Neuronal stem cell (in vitro differentiated cells): ENCODE data around the gene EIF2B5.
"Not testable (repeated sequence)": the region's sequence is repeated elsewhere in the genome, so short reads cannot be mapped to it uniquely, and the experiment has no call there.

Source experiments
- DNase-seq: peaks from one replicate; pipeline ENCODE4 v3.0.0-alpha.2; 2013; ENCODE audit warnings: low spot score
- H2AFZ ChIP-seq: one replicate; pipeline ENCODE4 v1.6.1; 2013; ENCODE audit warnings: mild to moderate bottlenecking, low read length, inconsistent platforms
- H2AK5ac ChIP-seq: 2 replicates; pipeline ENCODE4 v1.6.1; 2013; ENCODE audit warnings: low read depth, mild to moderate bottlenecking, inconsistent platforms, low read length, moderate library complexity, mixed read lengths
- H2BK120ac ChIP-seq: 2 replicates; pipeline ENCODE4 v1.6.1; 2013; ENCODE audit warnings: low read depth, mild to moderate bottlenecking, inconsistent platforms, low read length, moderate library complexity, mixed read lengths
- H2BK12ac ChIP-seq: one replicate; pipeline ENCODE4 v1.6.1; 2013; ENCODE audit warnings: low read length, inconsistent platforms
- H2BK15ac ChIP-seq: 2 replicates; pipeline ENCODE4 v1.6.1; 2013; ENCODE audit warnings: mild to moderate bottlenecking, low read length, inconsistent platforms, mixed read lengths
- H2BK5ac ChIP-seq: one replicate; pipeline ENCODE4 v1.6.1; 2013; ENCODE audit warnings: inconsistent platforms, mild to moderate bottlenecking, low read length, moderate library complexity
- H3K14ac ChIP-seq: one replicate; pipeline ENCODE4 v1.6.1; 2013; ENCODE audit warnings: low read length, inconsistent platforms
- H3K18ac ChIP-seq: 2 replicates; pipeline ENCODE4 v1.6.1; 2013; ENCODE audit warnings: low read length, inconsistent platforms
- H3K23ac ChIP-seq: 2 replicates; pipeline ENCODE4 v1.6.1; 2013; ENCODE audit warnings: low read depth, mild to moderate bottlenecking, mixed read lengths, low read length, inconsistent platforms; ENCODE audit not compliant: poor library complexity
- H3K27ac ChIP-seq: replicated peaks from 3 replicates; pipeline ENCODE4 v1.5.1; 2013; ENCODE audit warnings: low read length, inconsistent platforms
- H3K27me3 ChIP-seq, 3 experiments: 2 replicates each; pipeline ENCODE4 v1.6.1; 2013; ENCODE audit warnings: low read length in 3 of 3, mild to moderate bottlenecking in 2 of 3, inconsistent platforms in 1 of 3, low read depth in 1 of 3, mixed read lengths in 1 of 3, moderate library complexity in 1 of 3; ENCODE audit not compliant: control insufficient read depth in 3 of 3, insufficient read depth in 3 of 3
- H3K36me3 ChIP-seq, 2 donors: replicated peaks in 1 of 2; 2 replicates each; pipeline ENCODE4 v1.6.1; 2013; ENCODE audit warnings: low read length in 2 of 2; ENCODE audit not compliant: control insufficient read depth in 2 of 2, insufficient read depth in 2 of 2
- H3K4ac ChIP-seq: 2 replicates; pipeline ENCODE4 v1.6.1; 2013; ENCODE audit warnings: inconsistent platforms, mild to moderate bottlenecking, low read length, moderate library complexity
- H3K4me1 ChIP-seq, 2 donors: 1 replicate in 1 of 2; 2 replicates in 1 of 2; pipeline ENCODE4 v1.6.1; 2013; ENCODE audit warnings: low read length in 2 of 2, low read depth in 1 of 2; ENCODE audit not compliant: control insufficient read depth in 2 of 2, insufficient read depth in 1 of 2
- H3K4me2 ChIP-seq: one replicate; pipeline ENCODE4 v1.6.1; 2013; ENCODE audit warnings: mild to moderate bottlenecking, low read length, inconsistent platforms; ENCODE audit not compliant: insufficient read depth, poor library complexity, severe bottlenecking
- H3K4me3 ChIP-seq, 2 donors: 2 replicates each; pipeline ENCODE4 v1.5.1; 2013; ENCODE audit warnings: low read length in 2 of 2, mild to moderate bottlenecking in 2 of 2, inconsistent platforms in 1 of 2, moderate library complexity in 1 of 2
- H3K79me1 ChIP-seq: one replicate; pipeline ENCODE4 v1.6.1; 2013; ENCODE audit warnings: low read depth, mild to moderate bottlenecking, inconsistent platforms, low read length, moderate library complexity
- H3K9ac ChIP-seq: one replicate; pipeline ENCODE4 v1.6.1; 2013; ENCODE audit warnings: mild to moderate bottlenecking, low read depth, low read length, inconsistent platforms; ENCODE audit not compliant: poor library complexity
- H3K9me3 ChIP-seq, 2 donors: replicated peaks in 1 of 2; 2 replicates each; pipeline versions ENCODE3 to v1.6.1; 2013; ENCODE audit warnings: low read length in 2 of 2, mild to moderate bottlenecking in 2 of 2, inconsistent platforms in 1 of 2, low read depth in 1 of 2, mixed read lengths in 1 of 2, moderate library complexity in 1 of 2; ENCODE audit not compliant: control insufficient read depth in 2 of 2, insufficient read depth in 1 of 2
- H4K8ac ChIP-seq: one replicate; pipeline ENCODE4 v1.6.1; 2013; ENCODE audit warnings: low read depth, mild to moderate bottlenecking, inconsistent platforms, low read length, moderate library complexity
- H4K91ac ChIP-seq: one replicate; pipeline ENCODE4 v1.6.1; 2013; ENCODE audit warnings: low read length, low read depth, mild to moderate bottlenecking, inconsistent platforms; ENCODE audit not compliant: poor library complexity
- WGBS, 2 donors: extraction: QIAGEN DNeasy Blood & Tissue Kit; methylation state at CpG; one replicate each; pipeline ENCODE4 v1.1.7; 2013; ENCODE audit warnings: missing lambda C conversion rate in 2 of 2, mixed read lengths in 1 of 2; ENCODE audit not compliant: insufficient read length in 2 of 2, insufficient replicate concordance in 1 of 2; ENCODE audit errors: extremely low coverage in 2 of 2; 5-methylcytosine and 5-hydroxymethylcytosine counted together

EIF2B5 gene

GRCh38 chr3:184162571-184163070 lies 27.5 kb downstream of the EIF2B5 start:
- H2AFZ ChIP-seq, H2BK12ac ChIP-seq, H2AK5ac ChIP-seq, H3K4me1 ChIP-seq, H3K4me3 ChIP-seq, H3K23ac ChIP-seq, H3K9ac ChIP-seq, H3K4me2 ChIP-seq, H3K79me1 ChIP-seq, H4K91ac ChIP-seq, H3K14ac ChIP-seq, H3K9me3 ChIP-seq, H3K27ac ChIP-seq, H3K27me3 ChIP-seq, H4K8ac ChIP-seq, H2BK15ac ChIP-seq, H2BK120ac ChIP-seq, DNase-seq, H3K4ac ChIP-seq, H2BK5ac ChIP-seq, H3K18ac ChIP-seq: not testable (repeated sequence)
- no CpG with 5 or more reads among the region's 8 CpGs for WGBS, 2 donors
- peaks cover 38 to 66% of the 10 kb centered on the region in 2 donors for H3K36me3 ChIP-seq

GRCh38 chr3:184164648-184165330 lies 29.6 kb downstream of the EIF2B5 start:
- peaks cover 48 to 84% of the 10 kb centered on the region in 2 donors for H3K36me3 ChIP-seq
- no peak overlapping the region for H2BK5ac ChIP-seq
- H2BK120ac ChIP-seq, result no peak overlapping the region
- peak overlapping the region in 1 of 2 donors; percentile 38 for H3K4me3 ChIP-seq
- H2AK5ac ChIP-seq, result no peak overlapping the region
- H3K4ac ChIP-seq, result no peak overlapping the region
- H3K23ac ChIP-seq, result peak overlapping the region; percentile 21
- peaks cover 10% of the 10 kb centered on the region for H3K79me1 ChIP-seq
- WGBS, 2 donors, result no CpG with 5 or more reads among the region's 16 CpGs
- no peak overlapping the region for H3K9ac ChIP-seq
- no peak overlapping the region for H2BK12ac ChIP-seq
- H4K91ac ChIP-seq, result no peak overlapping the region
- H3K14ac ChIP-seq, result no peak overlapping the region
- no peak overlapping the region for H3K18ac ChIP-seq
- no peak overlapping the region for H2BK15ac ChIP-seq
- no peaks in the 10 kb centered on the region for H3K4me1 ChIP-seq
- no peak overlapping the region for H3K4me2 ChIP-seq
- H3K27me3 ChIP-seq, result no peaks in the 10 kb centered on the region
- H3K9me3 ChIP-seq, result no peaks in the 10 kb centered on the region
- no peak for DNase-seq
- H2AFZ ChIP-seq, result no peak overlapping the region
- H4K8ac ChIP-seq, result no peak overlapping the region
- no peak overlapping the region for H3K27ac ChIP-seq

GRCh38 chr3:184165543-184165942 lies 30.4 kb downstream of the EIF2B5 start:
- H3K9ac ChIP-seq, result no peak overlapping the region
- WGBS, 2 donors, result no CpG with 5 or more reads among the region's 3 CpGs
- H3K9me3 ChIP-seq, result no peaks in the 10 kb centered on the region
- H3K36me3 ChIP-seq, result peaks cover 50 to 86% of the 10 kb centered on the region in 2 donors
- H3K23ac ChIP-seq, result no peak overlapping the region
- H3K4me1 ChIP-seq, result no peaks in the 10 kb centered on the region
- no peak overlapping the region for H2BK120ac ChIP-seq
- no peak overlapping the region for H3K14ac ChIP-seq
- H2BK12ac ChIP-seq, result no peak overlapping the region
- no peak overlapping the region for H2AK5ac ChIP-seq
- no peak overlapping the region for H3K27ac ChIP-seq
- H3K4me2 ChIP-seq, result no peak overlapping the region
- no peak overlapping the region for H4K8ac ChIP-seq
- no peak overlapping the region for H2BK5ac ChIP-seq
- no peak overlapping the region for H2AFZ ChIP-seq
- H3K4ac ChIP-seq, result no peak overlapping the region
- no peak overlapping the region for H3K4me3 ChIP-seq
- H2BK15ac ChIP-seq, result no peak overlapping the region
- H3K27me3 ChIP-seq, result no peaks in the 10 kb centered on the region
- H3K18ac ChIP-seq, result no peak overlapping the region
- no peak for DNase-seq
- H3K79me1 ChIP-seq, result peaks cover 6% of the 10 kb centered on the region
- H4K91ac ChIP-seq, result no peak overlapping the region

GRCh38 chr3:184166671-184167070 lies 31.5 kb downstream of the EIF2B5 start:
- no peak for DNase-seq
- Histone ChIP-seq H3K9me3 (no peaks in the 10 kb centered on the region), H3K4ac (no peak overlapping the region), H3K4me3 (no peak overlapping the region), H2BK5ac (no peak overlapping the region), H3K14ac (no peak overlapping the region), H3K79me1 (peaks cover 3% of the 10 kb centered on the region), H3K27me3 (no peaks in the 10 kb centered on the region), H3K23ac (no peak overlapping the region), H4K91ac (no peak overlapping the region), H3K36me3 (peaks cover 60 to 93% of the 10 kb centered on the region in 2 donors), H2BK120ac (no peak overlapping the region), H3K27ac (no peak overlapping the region), H2BK15ac (no peak overlapping the region), H2BK12ac (no peak overlapping the region), H2AK5ac (no peak overlapping the region), H3K4me1 (no peaks in the 10 kb centered on the region), H2AFZ (no peak overlapping the region), H3K9ac (no peak overlapping the region), H4K8ac (no peak overlapping the region), H3K4me2 (no peak overlapping the region), H3K18ac (no peak overlapping the region)
- WGBS, 2 donors, result no CpG with 5 or more reads among the region's 6 CpGs
